Osteocyte (in vitro differentiated cells): ENCODE data around the gene OR7G3. TPM values are rescaled to one million over a fixed set of nuclear protein-coding genes. Genes with fewer than 3 reads are reported as not detected.

Experiments
- DNase-seq: peaks from one replicate; pipeline ENCODE4 v3.0.0; 2021; ENCODE audit warnings: mixed read lengths; ENCODE audit not compliant: unreplicated experiment; ENCODE audit errors: extremely low spot score
- H3K27ac Mint-ChIP-seq: one replicate; pipeline ENCODE4 v1.8.0; 2021; ENCODE audit warnings: mild to moderate bottlenecking, mixed read lengths; ENCODE audit not compliant: unreplicated experiment
- H3K27me3 Mint-ChIP-seq: one replicate; pipeline ENCODE4 v1.8.0; 2021; ENCODE audit warnings: mixed read lengths; ENCODE audit not compliant: unreplicated experiment
- H3K36me3 Mint-ChIP-seq: one replicate; pipeline ENCODE4 v1.8.0; 2021; ENCODE audit warnings: mixed read lengths; ENCODE audit not compliant: unreplicated experiment
- H3K4me1 Mint-ChIP-seq: one replicate; pipeline ENCODE4 v1.8.0; 2021; ENCODE audit warnings: mixed read lengths; ENCODE audit not compliant: unreplicated experiment
- H3K4me3 Mint-ChIP-seq: one replicate; pipeline ENCODE4 v1.8.0; 2021; ENCODE audit warnings: mild to moderate bottlenecking, moderate library complexity, mixed read lengths; ENCODE audit not compliant: unreplicated experiment
- H3K9me3 Mint-ChIP-seq: one replicate; pipeline ENCODE4 v1.8.0; 2021; ENCODE audit warnings: mixed read lengths; ENCODE audit not compliant: unreplicated experiment
- long read RNA-seq: library from polyadenylated mRNA; unstranded; transcript quantifications from one replicate; pipeline ENCODE4 v2.0.0, GENCODE V29; 2021
- total RNA-seq: library from RNA; stranded (reverse); gene quantifications from 2 replicates; pipeline ENCODE4 v1.2.1, GENCODE V29; 2021
- TF ChIP-seq, protein P1 (sequence below): fragments of 200-600 bp; sonication (generic); IDR thresholded peaks from 2 replicates; pipeline ENCODE4 v1.5.0; 2021; ENCODE audit warnings: antibody characterized with exemption, mild to moderate bottlenecking, moderate library complexity

The OR7G3 gene
- not detected in 2 replicates for total RNA-seq
- long read RNA-seq, result 0 reads

DNA sequence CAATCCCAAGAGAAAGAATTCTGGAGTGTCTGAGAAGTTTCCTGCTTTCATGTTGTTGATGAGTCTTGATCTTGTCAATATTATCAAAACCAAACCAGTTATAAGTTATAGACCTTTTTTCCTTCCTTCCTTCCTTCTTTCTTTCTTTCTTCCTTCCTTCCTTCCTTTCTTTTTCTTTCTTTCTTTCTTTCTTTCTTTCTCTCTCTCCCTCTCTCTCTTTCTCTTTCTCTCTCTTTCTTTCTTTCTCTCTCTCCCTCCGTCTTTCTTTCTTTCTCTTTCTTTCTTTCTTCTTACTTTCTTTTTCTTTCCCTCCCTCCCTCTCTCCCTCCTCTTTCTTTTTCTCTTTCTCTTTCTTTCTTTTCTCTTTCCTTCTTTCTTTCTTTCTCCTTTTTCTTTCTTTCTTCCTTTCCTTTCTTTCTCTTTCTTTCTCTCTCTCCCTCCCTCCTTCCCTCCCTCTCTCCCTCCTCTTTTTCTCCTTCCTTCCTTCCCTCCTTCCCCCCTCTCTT, at the start of gene OR7G3:
Gene OR7G3 (minus strand): TSS at position 51 of the 506 bp plus-strand sequence. CDS start 0 bp downstream, at position 51.
- TF ChIP-seq, protein P1, sequence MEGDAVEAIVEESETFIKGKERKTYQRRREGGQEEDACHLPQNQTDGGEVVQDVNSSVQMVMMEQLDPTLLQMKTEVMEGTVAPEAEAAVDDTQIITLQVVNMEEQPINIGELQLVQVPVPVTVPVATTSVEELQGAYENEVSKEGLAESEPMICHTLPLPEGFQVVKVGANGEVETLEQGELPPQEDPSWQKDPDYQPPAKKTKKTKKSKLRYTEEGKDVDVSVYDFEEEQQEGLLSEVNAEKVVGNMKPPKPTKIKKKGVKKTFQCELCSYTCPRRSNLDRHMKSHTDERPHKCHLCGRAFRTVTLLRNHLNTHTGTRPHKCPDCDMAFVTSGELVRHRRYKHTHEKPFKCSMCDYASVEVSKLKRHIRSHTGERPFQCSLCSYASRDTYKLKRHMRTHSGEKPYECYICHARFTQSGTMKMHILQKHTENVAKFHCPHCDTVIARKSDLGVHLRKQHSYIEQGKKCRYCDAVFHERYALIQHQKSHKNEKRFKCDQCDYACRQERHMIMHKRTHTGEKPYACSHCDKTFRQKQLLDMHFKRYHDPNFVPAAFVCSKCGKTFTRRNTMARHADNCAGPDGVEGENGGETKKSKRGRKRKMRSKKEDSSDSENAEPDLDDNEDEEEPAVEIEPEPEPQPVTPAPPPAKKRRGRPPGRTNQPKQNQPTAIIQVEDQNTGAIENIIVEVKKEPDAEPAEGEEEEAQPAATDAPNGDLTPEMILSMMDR, result no peak
- Mint-ChIP-seq H3K9me3 (peaks cover 10% of the 10 kb centered on the region), H3K4me1 (no peaks in the 10 kb centered on the region), H3K4me3 (no peak within 1 kb of the TSS), H3K27me3 (no peaks in the 10 kb centered on the region), H3K27ac (no peak within 1 kb of the TSS), H3K36me3 (no peaks in the 10 kb centered on the region)
- no peak for DNase-seq

DNA sequence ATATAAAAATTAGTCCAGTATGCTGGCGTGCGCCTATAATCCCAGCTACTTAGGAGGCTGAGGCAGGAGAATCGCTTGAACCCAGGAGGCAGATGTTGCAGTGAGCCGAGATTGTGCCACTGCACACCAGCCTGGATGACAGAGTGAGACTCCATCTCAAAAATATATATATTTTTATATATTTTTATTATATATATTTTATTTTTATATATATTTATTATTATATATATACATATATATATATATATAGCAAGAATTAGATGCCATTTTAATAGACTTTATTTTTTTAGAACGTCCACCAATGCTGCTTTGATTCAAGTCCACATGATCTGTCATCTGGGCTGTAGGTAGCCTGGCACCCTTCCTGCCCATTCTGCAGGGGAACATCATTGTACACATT, 48.6 kb upstream of the OR7G3 start:
- Mint-ChIP-seq H3K36me3 (peaks cover 8% of the 10 kb centered on the region), H3K9me3 (peaks cover 13% of the 10 kb centered on the region), H3K27ac (no peak overlapping the region), H3K4me1 (no peaks in the 10 kb centered on the region), H3K4me3 (no peak overlapping the region), H3K27me3 (no peaks in the 10 kb centered on the region)
- TF ChIP-seq, protein P1, result no peak
- no peak for DNase-seq

DNA sequence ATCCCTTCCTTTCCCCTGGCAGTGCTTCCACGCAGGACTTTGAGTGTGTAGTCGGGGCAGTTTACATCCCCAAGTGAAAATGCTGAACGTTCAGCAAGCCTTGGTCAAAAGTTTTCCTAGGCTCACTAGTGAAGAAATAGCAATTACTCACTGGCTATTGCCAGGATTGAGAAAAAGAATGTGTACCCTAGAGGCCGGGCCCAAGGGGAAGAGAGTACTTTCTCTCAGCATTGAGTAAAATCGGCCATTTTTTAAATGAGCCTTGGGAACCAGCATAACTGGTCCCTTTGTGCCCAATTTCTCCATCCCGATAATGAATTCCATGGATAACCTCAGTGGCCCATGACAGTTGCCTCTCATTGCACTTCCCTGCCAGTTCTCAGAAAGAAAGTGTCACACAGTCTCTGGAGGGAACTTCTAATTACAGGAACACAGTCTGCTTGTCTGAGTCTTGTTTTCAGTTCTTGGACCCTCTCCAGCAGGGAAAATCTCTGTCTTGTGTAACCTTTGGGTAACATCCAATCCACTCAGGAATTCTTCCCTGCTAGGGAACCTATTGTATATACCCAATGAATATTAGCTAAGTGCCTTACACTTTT, 44.7 kb upstream of the OR7G3 start:
- H3K36me3 Mint-ChIP-seq, result peaks cover 15% of the 10 kb centered on the region
- no peak overlapping the region for H3K27ac Mint-ChIP-seq
- H3K9me3 Mint-ChIP-seq, result peaks cover 4% of the 10 kb centered on the region
- H3K4me3 Mint-ChIP-seq, result no peak overlapping the region
- no peaks in the 10 kb centered on the region for H3K4me1 Mint-ChIP-seq
- DNase-seq, result no peak
- no peaks in the 10 kb centered on the region for H3K27me3 Mint-ChIP-seq
- TF ChIP-seq, protein P1, result no peak

DNA sequence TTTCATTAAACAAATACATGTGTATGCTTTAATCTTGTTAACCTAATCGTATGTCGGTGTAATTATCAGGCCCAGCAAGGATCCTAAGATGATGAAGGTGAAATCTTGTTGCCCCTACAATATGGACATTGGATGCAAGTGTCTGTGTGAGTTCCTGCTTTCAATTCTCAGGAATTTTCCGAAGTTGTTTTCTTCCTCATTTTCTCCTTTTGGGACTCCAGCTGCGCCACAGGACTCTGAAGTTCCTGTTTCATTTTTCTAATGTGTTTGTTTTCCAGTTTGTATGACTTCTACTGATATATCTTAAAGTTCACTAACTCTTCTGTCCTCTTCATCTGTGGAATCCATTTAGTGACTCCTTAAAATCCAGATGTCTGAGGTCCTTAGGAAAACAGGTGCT, 40.1 kb upstream of the OR7G3 start:
- TF ChIP-seq, protein P1, result no peak
- Mint-ChIP-seq H3K27me3 (no peaks in the 10 kb centered on the region), H3K36me3 (peaks cover 34% of the 10 kb centered on the region), H3K27ac (no peak overlapping the region), H3K4me3 (no peak overlapping the region), H3K4me1 (no peaks in the 10 kb centered on the region), H3K9me3 (peaks cover 11% of the 10 kb centered on the region)
- DNase-seq, result no peak

DNA sequence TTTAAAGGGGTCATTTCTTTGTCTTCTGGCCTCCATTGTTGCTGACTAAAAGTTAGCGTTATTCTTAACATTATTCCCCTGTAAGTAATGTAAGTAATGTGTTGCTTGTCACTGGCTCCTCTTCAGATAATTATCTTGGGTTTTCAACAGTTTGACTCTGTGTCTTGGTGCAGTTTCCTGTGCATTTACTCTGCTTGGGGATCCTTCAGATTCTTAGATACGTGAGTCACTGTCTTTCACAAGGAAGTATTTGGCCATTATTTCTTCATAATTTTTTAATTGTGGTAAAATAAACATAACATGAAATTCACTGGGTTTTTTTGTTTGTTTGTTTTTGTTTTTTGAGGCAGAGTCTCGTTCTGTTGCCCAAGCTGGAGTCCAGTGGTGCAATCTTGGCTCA, 38.5 kb upstream of the OR7G3 start:
- H3K9me3 Mint-ChIP-seq, result peaks cover 22% of the 10 kb centered on the region
- no peak for DNase-seq
- no peak overlapping the region for H3K4me3 Mint-ChIP-seq
- TF ChIP-seq, protein P1, result no peak
- no peak overlapping the region for H3K27ac Mint-ChIP-seq
- no peaks in the 10 kb centered on the region for H3K27me3 Mint-ChIP-seq
- no peaks in the 10 kb centered on the region for H3K4me1 Mint-ChIP-seq
- H3K36me3 Mint-ChIP-seq, result peaks cover 50% of the 10 kb centered on the region
